ENCODE results near the gene SDK1.

The SDK1 gene

DNA sequence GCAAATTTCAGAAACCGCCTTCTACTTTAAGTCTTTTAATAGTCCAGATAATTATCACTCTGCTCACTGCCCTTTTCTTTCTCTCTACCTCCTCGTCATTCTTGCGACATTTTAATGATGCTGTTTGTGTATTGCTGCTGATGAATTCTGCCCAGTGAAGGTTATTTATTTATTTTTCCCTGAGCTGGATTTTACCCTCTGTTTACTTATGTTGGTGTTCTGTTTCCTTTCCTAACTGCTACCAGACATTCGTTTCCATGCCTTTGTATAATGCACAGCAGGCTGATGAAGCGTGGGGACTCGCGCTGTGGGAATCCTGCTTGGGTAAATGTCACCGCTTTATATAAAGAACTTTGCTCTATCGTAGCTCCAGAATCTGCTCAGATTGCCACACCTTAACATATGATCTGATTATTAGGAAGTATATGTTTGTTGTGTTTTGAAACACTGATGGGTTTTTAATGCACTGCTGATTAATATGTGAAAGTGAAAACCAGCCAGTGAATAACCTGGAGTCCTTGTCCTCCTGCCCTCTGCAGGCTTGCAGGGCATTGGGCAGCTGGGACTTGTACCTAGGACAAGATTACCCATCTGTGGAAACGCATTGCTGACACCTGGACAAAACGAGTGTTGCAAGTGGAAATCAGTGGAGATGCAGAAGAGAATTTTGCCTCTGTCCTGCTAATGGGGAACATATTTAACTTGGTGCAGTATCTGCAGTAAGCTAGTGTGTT lies 291.5 kb downstream of the SDK1 start:
- no peak for DNase-seq

DNA sequence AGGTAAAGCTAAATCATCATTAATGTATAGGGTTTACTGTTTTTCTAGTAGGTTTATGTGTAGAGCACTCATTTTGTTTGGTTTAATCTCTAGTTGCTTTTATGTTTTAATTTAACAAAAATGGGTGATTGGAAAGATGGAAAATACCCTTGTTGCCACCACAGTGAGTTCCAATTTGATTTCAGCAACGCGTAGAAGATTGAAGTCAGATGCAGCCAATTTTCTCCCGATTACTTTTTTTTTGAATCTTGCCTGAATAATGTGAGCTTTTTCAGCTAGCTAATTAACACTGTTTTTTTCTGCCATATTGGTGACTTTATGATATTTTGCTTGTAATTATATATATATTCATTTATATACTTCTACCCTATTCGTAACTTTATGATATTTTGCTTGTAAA lies 293.8 kb downstream of the SDK1 start:
- DNase-seq, result no peak

DNA sequence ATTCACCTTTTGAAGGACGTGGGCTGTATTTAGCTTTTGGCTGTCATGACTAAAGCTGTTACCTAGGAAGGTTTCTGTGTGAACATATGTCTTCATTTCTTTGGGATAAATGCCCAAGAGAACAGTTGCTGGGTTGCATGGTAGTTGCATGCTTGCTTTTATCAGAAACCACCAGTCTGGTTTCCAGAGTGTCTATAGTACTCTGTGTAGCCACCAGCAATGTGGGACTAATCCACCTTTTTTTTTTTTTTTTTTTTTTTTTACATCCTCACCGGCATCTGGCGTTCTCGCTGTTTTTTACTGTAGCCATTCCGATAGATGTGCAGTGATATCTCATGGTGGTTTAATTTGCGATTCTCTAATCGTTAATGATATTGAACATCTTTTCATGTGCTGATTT lies 297.8 kb downstream of the SDK1 start:
- DNase-seq, result no peak

DNA sequence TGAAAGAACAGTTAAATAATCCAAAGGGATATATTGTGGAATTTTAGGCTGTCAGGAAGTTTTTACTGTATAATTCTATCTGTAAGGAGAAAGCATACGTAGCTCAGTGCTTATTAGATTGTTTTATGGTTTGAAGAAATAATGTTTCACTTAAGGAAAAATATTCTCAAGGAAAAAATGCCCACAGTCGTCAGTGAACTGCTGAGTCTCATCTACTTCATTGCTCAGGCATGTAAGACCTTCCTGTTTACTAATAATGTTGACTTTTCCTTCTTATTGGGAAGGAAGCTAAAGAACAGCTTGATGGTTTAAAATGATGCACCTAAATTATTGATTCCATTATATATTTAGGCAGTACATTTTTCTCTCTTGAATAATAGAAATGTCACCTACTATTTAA lies 304.2 kb downstream of the SDK1 start:
- DNase-seq, result no peak

DNA sequence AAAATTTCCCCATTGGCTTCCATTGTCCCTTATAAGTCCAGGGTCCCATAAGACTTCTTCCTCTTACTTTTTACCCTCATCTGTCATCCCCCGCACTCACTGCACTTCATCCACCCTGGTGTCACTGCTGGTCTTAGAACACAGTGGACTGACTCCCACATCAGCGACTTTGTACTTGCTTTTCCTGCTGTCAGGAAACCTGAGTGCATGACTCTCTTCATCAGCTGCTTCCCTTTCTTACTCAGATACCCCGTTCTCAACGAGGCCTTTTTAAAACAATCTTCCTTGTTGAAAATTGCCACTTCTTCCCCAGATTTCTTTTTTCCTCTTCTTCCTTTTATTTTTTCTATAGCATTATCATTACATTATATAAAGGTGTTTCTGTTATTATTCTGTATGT lies 305.4 kb downstream of the SDK1 start:
- no peak for DNase-seq

DNA sequence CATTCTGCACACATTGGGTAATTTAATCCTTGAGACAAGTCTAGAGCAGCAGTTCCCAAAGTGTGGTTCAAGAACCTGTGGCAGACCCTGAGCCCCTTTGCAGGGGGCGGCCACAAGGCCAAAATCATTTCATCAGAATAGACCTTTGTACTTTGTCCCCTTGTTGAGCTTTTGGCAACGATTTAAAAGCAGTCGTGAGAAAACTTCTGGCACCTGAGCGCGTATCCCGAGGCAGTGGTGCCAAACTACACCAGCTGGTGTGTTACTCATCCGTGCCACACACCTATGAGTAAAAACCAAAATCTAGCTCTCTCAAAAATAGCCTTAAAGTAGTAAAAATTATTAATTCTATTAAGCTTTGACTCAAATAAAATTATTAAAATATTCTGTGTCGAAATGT lies 306.8 kb downstream of the SDK1 start:
- DNase-seq, result no peak

DNA sequence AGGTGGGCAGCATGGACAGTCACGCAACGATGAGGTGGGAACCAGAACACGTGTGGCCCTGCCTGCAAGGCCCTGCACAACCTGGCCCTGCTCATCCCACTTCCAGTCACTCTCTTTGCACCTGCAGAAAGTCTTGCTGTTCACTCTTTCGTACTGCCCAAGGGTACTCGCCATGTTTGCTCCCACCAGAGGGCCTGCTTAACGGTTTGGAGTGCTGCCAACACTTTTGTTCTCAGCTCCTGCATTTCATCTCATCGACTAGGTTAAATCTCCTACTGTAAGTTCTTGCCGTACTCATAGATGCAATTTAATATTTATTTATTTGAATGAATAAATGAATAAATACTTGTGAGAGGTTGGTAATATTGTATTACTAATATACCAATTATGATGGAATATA lies 315.3 kb downstream of the SDK1 start:
- no peak for DNase-seq

DNA sequence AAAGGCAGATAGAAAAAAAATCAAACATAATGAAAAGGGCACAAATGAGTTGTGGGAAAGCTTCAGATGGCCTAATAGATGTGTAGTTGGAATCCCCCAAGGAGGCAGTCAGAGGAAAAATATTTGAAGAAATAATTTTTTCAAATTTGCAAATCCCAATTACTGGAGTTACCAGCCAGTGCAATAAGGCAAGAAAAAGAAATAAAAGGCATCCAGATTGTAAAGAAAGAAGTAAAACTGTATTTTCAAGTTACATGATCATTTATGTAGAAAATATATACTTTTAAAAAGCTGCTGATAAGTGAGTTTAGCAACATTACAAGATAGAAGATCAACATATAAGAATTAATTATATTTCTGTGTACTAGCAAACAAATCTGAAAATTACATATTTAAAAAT lies 329.0 kb downstream of the SDK1 start:
- no peak for DNase-seq

DNA sequence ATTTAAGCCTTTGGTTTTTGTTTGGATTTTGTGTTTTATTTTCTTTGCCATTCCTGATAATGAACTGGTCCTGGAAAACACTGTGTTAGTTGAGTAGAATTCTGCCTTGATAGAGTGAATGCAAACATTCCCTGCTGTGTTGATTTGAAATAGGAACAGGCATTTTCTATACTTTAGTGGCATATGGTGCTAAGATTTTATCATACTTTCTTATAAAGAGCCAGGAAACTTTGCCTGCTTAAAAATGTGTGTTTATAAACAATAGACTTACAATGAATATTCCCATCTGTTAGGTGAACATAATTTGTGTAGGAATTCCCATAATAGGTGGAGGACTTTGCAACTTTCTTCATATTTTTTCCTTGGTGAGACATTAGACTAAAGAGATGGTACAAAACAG lies 333.3 kb downstream of the SDK1 start:
- DNase-seq, result no peak

DNA sequence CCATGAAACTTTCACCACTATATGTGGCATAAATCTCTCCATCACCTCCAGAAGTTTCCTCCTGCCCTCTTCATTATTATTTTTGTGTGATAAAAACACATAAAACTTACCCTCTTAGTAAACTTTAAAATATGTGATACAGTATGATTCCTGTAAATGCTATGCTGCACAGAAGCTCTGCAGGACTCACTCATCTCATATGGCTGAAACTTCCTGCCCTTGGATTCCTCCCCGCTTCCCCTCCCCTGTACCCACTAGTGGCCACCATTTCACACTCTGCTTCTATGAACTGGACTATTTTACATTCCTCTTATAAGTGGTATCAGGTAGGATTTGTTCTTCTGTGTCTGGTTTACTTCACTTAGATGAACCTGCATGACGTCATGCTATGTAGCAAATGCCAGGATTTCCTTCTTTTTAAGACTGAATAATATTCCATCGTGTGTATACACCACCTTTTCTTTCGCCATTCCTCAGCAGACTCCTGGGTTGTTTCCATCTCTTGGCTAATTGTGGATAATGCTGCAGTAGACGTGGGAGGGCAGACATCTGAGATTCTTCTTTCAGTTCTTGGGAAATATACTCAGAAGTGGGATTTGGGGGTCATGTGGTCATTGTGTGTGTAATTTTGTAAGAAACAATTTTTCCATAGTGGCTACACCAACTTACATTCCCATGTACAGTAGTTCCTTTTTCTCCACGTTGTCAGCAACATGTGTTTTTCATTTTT lies 335.2 kb downstream of the SDK1 start:
- DNase-seq, result no peak

DNA sequence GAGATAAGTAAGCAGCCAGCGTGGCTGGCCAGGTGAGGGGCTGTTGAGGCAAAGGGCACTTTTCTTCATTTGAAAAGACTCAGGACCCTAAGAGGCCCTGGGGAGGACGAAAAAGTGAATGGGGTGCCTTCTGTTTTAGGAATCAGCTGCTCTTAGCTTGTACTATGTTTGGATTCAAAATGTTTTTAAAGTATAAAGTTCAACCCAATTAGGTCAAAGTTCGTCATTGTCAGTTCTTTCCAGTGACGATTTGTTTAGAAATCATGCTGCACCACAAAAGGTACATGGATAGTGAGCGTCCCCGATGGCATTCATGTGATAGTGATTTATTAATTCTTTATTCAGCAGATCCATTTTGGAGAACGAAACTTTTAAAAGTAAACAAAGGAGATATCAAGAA lies 338.2 kb downstream of the SDK1 start:
- no peak for DNase-seq

DNA sequence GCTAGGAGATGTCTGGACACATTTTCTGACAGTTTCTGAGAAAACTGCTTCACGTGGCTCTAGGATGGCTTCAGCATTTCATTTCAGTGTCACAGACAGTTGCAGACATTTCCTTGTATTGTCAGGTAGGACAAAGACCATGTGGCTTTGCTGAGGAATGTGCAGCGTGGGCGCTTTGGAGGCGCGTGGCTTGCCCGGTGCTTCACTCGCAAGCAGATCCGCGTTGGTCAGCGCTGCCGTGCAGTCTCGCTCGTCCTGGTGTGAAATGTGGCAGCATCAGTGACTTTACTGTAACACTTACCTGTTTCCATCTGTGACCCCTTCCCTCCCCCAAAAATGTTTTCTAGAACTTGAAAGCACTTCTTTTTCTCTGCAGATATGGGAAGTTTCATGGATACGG lies 340.5 kb downstream of the SDK1 start:
- no peak for DNase-seq

DNA sequence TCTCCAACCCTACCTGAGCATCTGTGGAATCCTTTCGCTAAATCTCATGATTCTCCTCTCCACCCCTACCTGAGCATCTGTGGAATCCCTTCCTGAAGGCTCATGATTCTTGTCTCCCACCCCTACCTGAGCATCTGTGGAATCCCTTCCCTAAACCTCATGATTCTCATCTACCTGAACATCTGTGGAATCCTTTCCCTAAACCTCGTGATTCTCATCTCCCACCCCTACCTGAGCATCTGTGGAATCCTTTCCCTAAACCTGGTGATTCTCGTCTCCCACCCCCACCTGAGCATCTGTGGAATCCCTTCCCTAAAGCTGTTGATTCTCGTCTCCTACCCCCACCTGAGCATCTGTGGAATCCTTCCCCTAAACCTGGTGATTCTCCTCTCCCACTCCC lies 342.0 kb downstream of the SDK1 start:
- DNase-seq, result no peak

DNA sequence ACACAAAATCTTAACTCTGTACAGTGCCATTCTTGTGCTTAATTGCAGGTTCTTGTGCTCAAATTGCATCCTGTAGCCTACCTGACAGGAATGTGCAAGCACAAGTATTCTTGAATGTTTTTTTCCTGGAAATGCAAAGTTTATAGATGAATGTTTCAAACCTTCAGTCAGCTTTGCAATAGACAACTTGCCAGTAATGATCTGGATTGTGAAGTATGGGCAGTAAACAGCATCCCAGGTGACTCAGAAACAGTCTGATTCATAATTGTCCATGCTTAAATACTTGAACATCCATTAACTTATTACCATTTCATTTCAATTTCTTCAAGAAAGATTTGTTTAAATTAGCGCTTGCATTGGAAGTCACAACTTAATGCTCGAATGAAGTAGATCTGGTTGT lies 347.2 kb downstream of the SDK1 start:
- DNase-seq, result no peak

DNA sequence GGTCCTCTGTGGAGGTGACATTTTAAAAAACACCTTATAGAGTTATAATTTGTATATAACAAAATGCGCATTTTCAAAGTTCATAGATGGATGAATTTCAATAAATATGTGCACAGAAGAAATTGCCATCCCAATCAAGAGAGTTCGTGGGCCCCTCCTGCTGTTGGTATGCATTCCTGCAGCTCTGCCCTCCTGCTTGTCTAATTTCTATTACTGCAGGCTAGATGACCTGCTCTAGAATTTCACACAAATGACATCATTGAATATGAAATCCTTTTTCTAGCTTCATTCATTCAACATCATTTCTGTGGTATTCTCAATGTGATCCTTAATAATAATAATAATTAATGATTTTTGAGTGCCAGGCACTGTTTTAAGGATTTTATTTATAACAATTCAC lies 348.2 kb downstream of the SDK1 start:
- no peak for DNase-seq

DNA sequence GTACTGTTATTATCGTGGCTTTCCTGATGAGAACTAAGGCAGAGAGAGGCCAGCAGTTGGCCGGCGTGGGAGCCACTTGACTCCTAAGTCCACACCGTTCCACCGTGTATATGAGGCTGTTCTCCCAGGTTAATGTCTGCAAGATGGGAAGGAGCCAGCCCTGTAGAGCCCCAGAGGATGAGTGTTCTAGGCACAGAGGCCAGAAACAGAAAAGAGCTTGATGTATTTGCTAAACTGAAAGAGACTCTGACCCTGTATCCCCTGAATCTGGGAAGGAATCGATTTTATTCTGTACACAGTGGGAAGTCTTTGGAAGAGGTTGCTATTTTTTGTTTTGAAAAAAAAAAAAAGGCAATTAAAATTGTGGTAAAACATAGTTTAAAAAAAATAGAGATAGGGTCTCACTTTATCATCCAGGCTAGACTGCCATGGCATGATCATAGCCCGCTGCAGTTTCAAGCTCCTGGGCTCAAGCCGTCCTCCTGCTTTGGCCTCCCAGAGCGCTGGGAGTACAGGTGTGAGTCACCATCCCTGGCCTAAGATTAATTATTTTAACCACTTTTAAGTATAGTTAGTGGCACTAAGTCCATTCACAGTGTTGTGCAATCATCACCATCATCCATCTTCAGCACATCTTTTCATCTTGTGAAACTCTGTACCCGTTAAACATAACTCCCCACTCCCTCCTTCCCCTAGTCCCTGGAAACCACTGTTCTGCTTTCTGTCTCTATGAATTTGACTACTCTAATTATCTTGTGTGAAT lies 348.8 kb downstream of the SDK1 start:
- DNase-seq, result no peak

DNA sequence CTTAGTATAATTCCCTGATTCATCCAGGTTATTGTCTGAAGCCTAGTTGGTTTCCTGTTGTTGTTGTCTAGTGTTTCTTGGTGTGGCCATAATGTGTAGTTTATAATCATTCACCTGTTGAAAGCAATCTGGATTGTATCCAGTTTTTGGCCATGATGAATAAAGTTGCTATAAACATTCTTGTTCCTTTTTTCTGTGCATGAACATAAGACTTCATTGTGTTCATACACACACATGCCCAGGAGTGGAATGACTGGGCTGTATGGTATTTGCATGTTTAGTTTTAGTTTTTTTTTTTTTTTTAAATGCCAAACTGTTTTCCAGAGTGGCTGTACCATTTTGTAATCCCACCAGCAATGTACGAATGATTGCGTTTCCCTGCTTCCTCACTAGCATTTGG lies 349.8 kb downstream of the SDK1 start:
- no peak for DNase-seq

DNA sequence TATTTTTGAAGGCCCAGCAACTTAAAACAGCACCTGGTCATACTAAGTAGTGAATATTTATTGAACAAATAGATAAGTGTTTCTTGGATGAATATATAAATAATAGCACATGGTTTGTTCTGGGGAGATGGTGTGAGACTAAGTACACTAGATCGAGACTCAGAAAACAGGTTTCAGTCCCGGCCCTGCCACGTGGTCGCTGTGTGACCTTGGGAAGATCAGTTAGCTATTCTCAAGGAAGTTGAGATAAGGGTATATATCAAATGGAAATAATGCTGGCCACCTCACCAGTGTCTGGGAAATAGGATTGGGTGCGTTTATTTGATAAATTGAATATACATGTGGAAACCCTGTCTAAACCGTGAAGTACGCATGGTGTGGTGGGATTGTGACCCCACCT lies 354.6 kb downstream of the SDK1 start:
- no peak for DNase-seq

DNA sequence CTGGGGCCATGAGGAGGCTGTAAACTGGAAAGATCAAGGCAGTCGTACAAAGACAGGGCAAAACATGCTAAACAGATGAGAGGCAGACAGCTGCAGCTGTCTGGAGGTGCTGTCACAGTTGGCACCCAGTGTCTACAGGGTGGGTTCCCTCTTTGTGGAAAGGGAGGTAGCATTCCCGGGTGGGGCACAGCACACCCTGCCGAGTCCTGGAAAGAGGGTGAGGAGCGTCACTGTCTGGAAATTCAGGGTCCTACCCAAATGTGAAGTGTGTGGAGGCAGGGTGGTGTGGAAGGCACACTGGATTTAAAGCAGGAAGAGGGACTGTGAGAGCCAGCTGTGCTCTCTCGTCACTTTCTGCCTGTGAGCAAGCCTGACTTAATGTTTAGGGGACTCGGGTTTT lies 356.2 kb downstream of the SDK1 start:
- DNase-seq, result no peak

DNA sequence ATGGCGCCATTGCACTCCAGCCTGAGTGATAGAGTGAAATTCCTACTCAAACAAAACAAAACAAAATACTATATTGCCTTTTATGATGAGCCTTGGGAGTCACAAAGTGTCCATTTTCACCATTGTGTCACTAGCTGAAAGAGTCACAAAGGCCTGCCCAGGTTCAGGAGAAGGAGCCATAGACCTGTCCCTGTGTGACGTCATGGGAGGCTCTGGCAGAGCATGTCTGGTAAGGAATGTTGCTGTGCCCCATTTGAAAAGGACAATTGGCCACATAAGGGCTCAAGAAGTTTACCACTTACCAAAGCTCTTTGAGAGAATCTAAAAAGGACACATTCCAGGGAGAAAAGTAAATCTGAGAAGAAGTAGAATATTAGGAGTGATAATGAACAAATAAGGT lies 367.7 kb downstream of the SDK1 start:
- DNase-seq, result no peak

DNA sequence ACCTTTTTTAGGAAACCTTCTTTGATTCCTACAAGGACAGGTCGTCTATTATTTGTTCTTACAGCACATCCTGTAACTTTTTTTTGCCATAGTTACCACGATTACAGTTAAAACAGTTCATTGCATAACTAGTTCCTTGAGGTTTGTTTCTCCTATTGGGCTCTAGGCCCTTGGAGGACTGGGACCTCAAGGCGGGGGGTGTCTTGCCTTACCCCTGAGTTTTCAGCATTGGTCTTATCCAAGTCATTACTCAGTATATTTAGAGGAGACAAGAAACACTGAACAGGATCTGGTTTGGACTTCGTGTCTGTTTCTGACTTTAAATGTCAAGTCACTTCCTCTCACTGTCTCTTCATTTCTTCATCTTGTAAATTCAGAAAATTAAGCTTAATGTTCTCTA lies 369.8 kb downstream of the SDK1 start:
- no peak for DNase-seq

DNA sequence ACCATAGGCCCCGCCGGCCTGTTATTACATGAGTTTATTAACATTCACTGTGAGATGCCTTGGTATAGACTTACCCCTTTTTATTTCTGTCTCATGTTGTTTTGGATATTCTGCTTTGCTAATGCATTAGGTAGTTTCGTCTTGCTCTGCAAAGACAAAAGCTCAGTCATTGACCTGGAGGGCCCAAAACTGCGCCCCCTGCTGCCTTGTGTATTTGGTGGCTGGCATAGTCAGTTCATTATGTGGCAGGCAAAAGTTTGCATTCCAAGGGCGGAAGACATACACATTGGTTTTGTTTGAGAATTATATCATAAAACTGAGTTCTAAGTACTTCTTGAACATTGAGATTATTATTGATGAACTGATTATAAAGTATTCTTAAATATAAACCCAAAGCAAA lies 372.5 kb downstream of the SDK1 start:
- DNase-seq, result peak; percentile 53

DNA sequence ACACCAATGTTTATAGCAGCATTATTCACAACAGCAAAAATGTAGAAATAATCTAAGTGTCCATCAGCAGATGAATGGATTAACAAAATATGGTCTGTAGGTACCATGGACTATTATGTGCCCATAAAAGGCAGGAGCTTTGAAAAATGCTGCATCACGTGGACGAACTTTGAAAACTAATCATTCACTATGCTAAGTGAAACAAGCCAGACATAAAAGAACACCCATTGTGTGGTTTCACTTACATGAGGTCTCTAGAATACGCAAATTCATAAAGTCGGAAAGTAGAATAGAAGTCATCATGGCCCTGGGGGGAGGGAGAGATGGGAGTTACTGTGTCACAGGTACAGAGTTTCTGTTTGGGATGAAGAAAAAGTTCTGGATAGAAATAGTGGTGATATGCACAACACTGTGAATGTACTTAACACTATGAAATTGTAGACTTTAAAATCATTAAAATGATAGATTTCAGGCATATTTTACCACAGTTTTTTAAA lies 377.3 kb downstream of the SDK1 start:
- no peak for DNase-seq
